Nephron progenitor cell (in vitro differentiated cells): ENCODE results near the gene RTL1.

Experiments
- DNase-seq: peaks from one replicate; pipeline ENCODE4 v3.0.0; 2021
- H3K27ac Mint-ChIP-seq: 2 replicates; pipeline ENCODE4 v1.8.0; 2021; ENCODE audit warnings: mild to moderate bottlenecking, moderate library complexity, mixed read lengths
- H3K27me3 Mint-ChIP-seq: 2 replicates; pipeline ENCODE4 v1.8.0; 2021; ENCODE audit warnings: mild to moderate bottlenecking, low read depth, mixed read lengths; ENCODE audit not compliant: poor library complexity
- H3K36me3 Mint-ChIP-seq: 2 replicates; pipeline ENCODE4 v1.8.0; 2021; ENCODE audit warnings: low read depth, mixed read lengths
- H3K4me1 Mint-ChIP-seq: 2 replicates; pipeline ENCODE4 v1.8.0; 2021; ENCODE audit warnings: mixed read lengths
- H3K4me3 Mint-ChIP-seq: 2 replicates; pipeline ENCODE4 v1.8.0; 2021; ENCODE audit warnings: mild to moderate bottlenecking, moderate library complexity, mixed read lengths
- H3K9me3 Mint-ChIP-seq: 2 replicates; pipeline ENCODE4 v1.8.0; 2021; ENCODE audit warnings: mild to moderate bottlenecking, moderate library complexity, mixed read lengths
- TF ChIP-seq, protein P1 (sequence below): fragments of 200-600 bp; sonication (generic); IDR thresholded peaks from 2 replicates; pipeline ENCODE4 v1.5.0; 2021; ENCODE audit warnings: antibody characterized with exemption

Gene RTL1

GRCh38 chr14:100874051-100874410 is 29.5 kb downstream of the RTL1 start:
- Mint-ChIP-seq H3K27ac (no peak overlapping the region), H3K4me3 (no peak overlapping the region), H3K9me3 (peaks cover 6% of the 10 kb centered on the region), H3K4me1 (peaks cover 14% of the 10 kb centered on the region), H3K27me3 (peaks cover 14% of the 10 kb centered on the region), H3K36me3 (no peaks in the 10 kb centered on the region)
- DNase-seq, result no peak
- TF ChIP-seq, protein P1, sequence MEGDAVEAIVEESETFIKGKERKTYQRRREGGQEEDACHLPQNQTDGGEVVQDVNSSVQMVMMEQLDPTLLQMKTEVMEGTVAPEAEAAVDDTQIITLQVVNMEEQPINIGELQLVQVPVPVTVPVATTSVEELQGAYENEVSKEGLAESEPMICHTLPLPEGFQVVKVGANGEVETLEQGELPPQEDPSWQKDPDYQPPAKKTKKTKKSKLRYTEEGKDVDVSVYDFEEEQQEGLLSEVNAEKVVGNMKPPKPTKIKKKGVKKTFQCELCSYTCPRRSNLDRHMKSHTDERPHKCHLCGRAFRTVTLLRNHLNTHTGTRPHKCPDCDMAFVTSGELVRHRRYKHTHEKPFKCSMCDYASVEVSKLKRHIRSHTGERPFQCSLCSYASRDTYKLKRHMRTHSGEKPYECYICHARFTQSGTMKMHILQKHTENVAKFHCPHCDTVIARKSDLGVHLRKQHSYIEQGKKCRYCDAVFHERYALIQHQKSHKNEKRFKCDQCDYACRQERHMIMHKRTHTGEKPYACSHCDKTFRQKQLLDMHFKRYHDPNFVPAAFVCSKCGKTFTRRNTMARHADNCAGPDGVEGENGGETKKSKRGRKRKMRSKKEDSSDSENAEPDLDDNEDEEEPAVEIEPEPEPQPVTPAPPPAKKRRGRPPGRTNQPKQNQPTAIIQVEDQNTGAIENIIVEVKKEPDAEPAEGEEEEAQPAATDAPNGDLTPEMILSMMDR, result no peak

DNA sequence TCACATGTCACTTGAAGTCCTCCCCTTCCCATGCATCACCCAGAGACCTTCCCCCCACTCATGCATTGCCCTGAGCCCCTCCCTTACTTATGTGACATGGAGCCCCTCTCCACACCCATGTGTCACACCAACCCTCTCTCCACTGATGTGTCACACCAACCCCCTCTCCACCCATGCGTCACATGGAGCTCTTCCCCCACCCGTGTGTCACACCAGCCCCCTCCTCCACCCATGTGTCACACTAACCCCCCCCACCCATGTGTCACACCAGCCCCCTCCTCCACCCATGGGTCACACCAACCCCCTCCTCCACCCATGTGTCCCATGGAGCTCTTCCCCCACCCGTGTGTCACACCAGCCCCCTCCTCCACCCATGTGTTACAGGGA is 30.4 kb downstream of the RTL1 start:
- peaks cover 6% of the 10 kb centered on the region for H3K9me3 Mint-ChIP-seq
- DNase-seq, result no peak
- no peaks in the 10 kb centered on the region for H3K36me3 Mint-ChIP-seq
- H3K4me1 Mint-ChIP-seq, result peaks cover 14% of the 10 kb centered on the region
- H3K27me3 Mint-ChIP-seq, result peaks cover 14% of the 10 kb centered on the region
- H3K4me3 Mint-ChIP-seq, result no peak overlapping the region
- H3K27ac Mint-ChIP-seq, result peak overlapping the region; percentile 45
- TF ChIP-seq, protein P1, result no peak

- Mint-ChIP-seq H3K36me3 (no peaks in the 10 kb centered on the region), H3K4me1 (peaks cover 14% of the 10 kb centered on the region), H3K9me3 (peaks cover 6% of the 10 kb centered on the region), H3K27ac (no peak overlapping the region), H3K4me3 (no peak overlapping the region), H3K27me3 (peaks cover 14% of the 10 kb centered on the region)
- no peak for DNase-seq
- TF ChIP-seq, protein P1, result no peak
Observed at GRCh38 chr14:100872259-100873095, 31.0 kb downstream of the RTL1 start.

- TF ChIP-seq, protein P1, result no peak
- no peak overlapping the region for H3K27ac Mint-ChIP-seq
- peaks cover 6% of the 10 kb centered on the region for H3K9me3 Mint-ChIP-seq
- H3K36me3 Mint-ChIP-seq, result no peaks in the 10 kb centered on the region
- DNase-seq, result no peak
- H3K4me1 Mint-ChIP-seq, result peaks cover 10% of the 10 kb centered on the region
- H3K27me3 Mint-ChIP-seq, result peaks cover 11% of the 10 kb centered on the region
- H3K4me3 Mint-ChIP-seq, result no peak overlapping the region
Observed at GRCh38 chr14:100871234-100872186, 32.0 kb downstream of the RTL1 start.

GRCh38 chr14:100868621-100869370 is 34.7 kb downstream of the RTL1 start:
- Mint-ChIP-seq H3K4me3 (no peak overlapping the region), H3K27ac (no peak overlapping the region), H3K36me3 (no peaks in the 10 kb centered on the region), H3K4me1 (peaks cover 10% of the 10 kb centered on the region), H3K9me3 (peaks cover 6% of the 10 kb centered on the region), H3K27me3 (peaks cover 6% of the 10 kb centered on the region)
- TF ChIP-seq, protein P1, result no peak
- no peak for DNase-seq
